GM19463 (cell line): Measurements from ENCODE around the gene PTPRF.

Experiments
- ATAC-seq: cut with Tn5 transposase; IDR thresholded peaks from one replicate; pipeline ENCODE4 v1.9.1; 2021; ENCODE audit warnings: mild to moderate bottlenecking, moderate library complexity; ENCODE audit not compliant: unreplicated experiment

PTPRF gene

DNA sequence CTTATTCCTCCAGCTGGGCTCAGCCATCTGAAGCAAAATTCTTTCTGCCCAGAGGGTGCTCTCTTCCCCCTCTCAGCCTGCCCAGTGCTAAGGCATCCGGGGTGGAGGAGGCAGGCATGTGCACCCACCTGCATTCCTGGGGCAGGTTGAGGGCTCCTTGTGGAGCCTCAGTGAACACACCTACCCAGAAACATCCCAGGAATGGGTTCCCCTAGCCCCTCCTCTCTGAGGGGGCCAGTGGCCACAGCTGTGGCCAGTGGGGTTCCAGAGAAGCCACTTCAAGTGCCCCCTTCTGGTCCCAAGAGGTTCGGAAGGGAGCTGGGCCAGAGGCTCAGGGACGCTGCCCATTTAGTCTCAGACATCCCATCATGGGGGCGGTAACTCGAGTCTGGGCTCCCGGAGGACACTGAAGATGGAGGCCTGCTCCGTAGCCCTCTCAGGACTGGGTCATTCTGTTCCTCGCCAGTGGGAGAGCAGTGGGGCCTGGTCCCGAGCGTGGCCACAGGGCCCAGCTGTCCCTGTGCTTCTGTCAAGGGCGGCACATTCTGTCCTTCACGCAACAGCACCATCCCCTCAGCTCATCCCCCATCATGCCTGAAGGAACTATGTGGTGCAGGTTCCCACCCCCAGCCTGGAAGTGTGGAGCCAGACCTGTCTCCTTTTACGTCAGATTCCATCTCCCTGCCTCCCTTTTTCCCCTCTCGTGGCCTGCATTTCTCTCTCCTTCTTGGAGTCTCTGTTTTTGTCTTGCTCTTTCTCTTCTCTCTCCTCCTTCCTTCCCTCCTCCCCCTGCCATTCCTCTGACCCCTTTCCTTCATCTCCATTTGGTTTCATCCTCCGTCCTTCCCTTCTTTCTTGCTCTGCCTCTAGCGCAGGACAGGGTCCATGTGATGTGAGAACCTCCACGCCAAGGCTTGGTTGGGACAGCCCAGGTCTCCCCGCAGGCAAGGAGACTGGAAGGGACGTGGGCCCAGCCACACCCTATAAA lies 69.6 kb downstream of the PTPRF start:
- no peak for ATAC-seq

DNA sequence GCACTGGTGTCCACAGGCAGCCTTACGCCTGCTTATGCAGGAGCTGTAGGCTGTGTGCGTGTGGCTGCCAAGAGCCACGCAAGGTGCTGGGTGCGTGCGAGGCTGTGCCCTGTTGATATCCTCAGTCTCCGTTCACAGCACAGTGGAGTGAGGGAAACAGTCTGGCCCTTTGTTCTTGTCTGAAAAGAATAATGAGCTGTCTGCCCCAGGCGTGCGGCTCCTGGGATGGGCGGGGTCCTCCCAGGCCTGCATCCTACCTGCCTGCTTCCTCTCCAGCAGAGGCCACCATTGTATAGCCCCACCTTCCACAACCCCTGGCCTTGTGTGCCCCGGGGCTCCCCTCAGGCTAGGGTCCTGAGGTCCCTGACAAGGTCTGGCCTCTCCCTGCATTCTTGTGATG lies 72.3 kb downstream of the PTPRF start:
- no peak for ATAC-seq

DNA sequence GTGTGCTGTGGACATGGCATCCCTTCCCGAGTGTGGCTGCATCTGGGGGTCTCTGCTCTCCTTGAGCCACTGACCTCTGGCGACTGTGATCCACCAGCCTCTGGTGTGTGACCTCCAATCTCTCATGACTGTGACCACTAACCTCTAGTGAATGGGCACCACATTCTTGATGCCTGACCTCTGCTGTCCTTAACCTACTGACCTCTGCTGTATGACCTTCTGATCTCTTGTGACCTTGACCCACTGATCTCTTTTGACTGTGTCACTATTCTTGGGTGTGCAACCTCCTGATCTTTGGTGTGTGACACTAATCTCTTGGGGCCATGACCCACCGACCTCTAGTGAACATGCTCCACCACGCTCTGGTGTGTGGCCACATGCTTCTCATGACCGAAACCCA lies 73.5 kb downstream of the PTPRF start:
- no peak for ATAC-seq

DNA sequence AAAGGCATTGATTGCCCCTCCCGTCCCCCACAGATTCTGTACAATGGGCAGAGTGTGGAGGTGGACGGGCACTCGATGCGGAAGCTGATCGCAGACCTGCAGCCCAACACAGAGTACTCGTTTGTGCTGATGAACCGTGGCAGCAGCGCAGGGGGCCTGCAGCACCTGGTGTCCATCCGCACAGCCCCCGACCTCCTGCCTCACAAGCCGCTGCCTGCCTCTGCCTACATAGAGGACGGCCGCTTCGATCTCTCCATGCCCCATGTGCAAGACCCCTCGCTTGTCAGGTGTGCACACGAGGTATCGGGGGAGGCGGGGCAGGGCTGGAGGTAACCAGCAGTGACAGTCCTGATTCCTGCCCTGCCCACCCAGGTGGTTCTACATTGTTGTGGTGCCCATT lies 74.5 kb downstream of the PTPRF start:
- ATAC-seq, result no peak

DNA sequence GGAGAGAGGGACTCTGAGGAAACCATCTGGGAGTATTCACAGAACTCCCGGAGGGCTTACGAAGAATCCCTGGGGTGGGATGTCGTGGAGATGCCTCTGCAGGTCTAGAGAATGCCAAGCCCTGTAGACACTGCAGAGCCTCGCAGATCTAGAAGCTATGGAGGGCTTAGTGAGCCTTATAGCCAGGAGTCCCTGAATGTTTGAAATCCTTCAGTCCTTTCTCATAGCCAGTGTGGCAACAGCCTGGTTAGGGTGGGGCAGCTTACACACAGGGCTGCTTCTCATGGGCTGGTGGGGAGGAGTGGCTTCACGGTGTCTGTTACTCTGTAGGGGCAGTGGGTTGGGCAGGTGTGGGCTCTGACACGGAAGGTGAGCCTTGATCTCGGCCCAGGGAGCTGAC lies 75.1 kb downstream of the PTPRF start:
- no peak for ATAC-seq

DNA sequence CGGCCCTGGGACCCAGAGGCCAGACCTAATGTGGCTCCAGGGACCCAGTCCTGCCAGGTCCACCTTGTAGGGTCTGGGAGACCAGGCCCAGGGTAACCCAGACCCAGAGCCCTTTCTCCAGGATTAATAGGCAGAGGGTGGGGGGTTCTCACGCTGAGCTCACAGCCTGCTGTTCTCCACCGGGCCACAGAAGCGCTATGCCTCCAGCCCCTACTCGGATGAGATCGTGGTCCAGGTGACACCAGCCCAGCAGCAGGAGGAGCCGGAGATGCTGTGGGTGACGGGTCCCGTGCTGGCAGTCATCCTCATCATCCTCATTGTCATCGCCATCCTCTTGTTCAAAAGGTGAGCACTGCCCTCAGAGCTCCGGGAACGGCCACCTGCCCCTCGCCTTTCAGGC lies 75.9 kb downstream of the PTPRF start:
- no peak for ATAC-seq

DNA sequence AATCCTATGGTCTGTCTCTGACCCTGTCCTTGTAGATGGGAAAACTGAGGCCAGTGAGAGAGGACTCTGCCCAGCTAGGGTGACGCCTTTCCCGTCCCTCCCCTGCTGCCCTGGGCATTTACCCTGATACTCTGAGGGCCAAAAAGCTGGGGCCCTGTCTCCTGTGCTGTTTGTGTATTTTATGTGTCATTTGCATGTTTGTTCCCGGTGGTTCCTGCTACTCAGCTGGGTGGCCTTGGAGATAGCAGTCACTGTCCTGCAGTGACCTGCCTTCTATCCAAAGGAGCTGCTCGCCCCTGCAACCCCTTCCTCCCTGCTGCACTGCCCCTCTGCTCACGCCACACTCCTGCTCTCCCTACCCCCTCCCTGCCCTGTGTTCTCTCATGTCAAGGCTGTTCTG lies 78.1 kb downstream of the PTPRF start:
- ATAC-seq, result no peak

DNA sequence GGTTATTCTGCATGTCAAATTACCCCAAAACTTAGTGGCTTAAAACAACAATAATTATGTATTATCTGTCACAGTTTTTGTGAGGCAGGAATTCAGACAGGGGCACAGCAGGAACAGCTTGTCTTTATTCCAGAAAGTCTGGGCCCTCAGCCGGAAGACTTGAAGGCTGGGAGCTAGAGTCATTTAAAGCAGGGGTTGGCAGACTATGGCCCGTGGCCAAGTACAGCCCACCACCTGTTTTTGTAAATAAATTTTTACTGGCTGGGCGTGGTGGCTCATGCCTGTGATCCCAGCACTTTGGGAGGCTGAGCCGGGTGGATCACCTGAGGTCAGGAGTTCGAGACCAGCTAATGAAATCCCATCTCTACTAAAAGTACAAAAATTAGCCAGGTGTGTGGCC lies 79.7 kb downstream of the PTPRF start:
- ATAC-seq, result no peak

DNA sequence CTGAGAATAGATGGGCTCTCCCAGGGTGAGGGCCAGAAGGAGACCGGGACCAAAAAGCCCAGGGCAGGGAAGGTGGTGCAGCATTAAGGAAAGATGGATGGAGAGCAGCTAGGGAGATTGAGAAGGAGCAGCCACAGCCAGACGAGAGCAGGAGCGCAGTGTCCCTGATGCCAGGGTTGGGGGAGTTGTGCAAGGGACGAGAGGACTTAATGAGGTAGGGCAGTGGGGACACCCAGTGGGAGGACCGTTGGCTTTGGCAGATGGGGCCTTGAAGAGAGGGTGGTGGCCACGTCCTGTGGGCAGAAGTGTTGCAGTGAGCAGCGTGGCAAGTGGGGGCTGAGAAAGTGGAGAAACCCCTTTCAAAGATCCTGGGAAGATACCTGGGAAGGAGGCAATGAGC lies 81.3 kb downstream of the PTPRF start:
- no peak for ATAC-seq

DNA sequence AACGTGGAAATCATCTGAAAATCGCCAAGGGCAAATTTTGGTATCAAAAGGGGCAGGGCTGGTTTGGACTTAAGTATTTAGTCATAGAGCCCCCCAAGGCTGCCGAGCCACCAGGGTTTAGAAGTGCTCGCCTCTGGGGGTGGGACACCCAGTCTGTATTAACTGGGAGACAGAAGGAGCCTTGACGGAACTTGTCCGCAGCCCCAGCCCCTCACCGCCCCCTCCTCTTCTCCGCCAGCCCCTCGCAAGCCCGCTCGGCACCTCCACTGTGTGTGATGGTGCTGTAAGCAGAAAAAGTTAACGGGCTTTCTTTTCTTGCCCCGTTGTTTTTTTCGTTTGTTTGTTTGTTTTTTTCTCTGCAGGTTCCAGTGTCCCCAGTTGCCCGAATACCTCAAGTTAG lies 81.7 kb downstream of the PTPRF start:
- no peak for ATAC-seq

DNA sequence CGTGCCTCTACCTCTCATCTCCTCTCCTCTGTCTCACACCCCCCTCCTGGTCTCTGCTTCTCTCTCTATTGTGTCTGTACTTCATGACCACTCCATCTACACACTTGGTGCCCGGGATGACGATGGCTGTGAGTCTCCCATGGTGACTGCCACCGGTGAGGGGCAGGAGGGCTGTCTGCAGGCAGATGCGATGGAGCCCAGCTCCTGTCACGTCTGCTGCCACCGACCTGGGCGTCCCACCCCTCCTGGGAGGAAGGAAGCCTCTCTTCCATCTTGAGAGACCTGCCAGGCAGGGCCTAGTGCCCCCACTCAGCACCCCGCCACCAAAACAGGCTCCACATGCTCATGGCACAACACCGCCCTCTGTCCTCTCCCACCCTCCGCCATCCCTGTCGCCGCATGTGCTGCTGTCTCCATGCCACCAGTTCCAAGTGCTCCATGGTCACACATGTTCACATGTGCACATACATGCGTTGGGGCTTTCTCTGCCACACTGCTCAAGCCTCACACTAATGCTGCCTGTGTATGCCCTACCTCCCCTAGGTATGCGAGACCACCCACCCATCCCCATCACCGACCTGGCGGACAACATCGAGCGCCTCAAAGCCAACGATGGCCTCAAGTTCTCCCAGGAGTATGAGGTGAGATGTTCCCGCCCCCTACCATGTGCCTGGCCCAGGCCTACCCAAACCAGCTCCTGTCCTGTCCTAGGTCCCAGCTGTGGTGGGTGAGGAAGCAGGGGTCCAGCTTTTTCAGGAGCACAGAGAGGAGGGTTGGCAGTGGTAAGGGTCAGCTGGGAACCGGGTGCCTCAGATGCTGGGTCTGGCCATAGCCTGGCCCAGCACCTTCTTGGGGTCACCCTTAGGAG lies 82.6 kb downstream of the PTPRF start:
- no peak for ATAC-seq

DNA sequence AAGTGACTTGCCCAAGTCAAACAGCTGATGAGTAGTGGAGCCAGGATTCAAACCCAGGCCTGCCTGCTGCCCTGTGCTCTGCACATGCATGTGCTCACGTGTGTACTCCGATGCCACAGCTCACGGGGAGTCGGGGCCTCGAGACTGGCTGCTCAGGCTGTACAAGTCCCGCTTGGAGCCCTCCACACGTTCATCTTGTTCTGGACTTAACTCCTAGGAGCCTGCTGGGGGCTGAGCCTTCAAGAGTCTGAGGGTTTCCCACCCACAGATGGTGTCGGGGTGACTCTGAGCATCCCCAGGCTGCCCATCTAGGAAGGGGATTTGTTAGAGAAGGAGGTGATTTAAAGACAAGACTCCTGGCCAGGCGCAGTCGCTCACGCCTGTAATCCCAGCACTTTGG lies 83.5 kb downstream of the PTPRF start:
- ATAC-seq, result no peak

DNA sequence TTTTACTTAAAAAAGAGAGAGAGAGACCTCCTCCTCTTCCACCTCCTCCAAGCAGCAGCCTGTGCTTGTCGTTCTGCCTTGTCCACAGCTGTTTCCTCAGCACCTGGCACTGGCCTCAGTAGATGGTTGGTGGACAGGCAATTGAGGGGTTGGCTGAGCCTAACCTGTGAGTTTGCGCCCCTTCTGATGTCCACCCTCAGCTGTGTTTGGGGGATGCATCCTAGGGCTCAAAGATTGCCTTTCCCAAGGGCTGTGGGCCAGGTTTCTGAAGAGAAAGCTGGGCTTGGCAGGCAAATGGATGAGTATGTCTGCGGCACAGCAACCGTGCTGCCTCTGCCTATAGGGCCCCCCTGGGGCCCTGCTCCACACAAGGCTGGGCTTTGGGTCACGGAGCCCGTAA lies 84.2 kb downstream of the PTPRF start:
- no peak for ATAC-seq

DNA sequence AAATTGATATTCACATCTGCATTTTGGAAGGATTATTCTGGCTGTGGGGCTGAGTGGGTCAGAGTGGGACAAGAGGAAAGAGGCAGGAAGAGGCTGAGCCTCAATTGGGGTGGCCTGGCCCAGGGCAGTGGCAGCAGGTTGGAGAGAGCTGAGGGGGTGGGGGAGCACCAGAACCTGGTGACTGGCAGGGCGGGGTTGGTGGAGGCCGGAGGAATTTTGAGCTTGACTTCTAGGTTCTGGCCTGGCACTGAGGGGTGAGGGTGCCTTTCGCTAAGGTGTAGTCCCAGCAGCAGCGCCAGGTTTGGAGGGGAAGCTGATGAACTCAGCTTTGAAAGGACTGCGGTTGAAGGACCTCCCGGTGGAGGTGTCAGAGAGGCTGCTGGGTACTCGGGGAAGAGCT lies 85.7 kb downstream of the PTPRF start:
- ATAC-seq, result no peak

DNA sequence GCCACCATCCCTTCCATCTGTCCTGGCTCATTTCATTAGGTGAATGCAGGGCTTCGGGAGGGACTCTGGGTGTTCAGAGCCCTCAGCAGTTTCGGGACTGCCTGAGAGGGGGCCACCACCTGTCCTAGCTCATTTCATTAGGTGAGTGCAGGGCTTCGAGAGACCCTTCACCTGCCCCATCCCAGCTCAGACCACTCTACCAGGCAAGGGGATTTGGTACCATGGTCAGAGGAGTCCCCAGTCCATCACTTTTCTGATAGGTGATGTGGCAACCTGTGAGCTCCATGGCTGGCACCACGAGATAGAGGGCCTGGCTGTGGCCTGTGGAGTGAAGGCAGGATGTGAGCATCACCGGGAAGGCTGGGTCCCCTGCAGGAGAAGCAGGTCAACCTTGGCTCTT lies 86.3 kb downstream of the PTPRF start:
- ATAC-seq, result no peak

DNA sequence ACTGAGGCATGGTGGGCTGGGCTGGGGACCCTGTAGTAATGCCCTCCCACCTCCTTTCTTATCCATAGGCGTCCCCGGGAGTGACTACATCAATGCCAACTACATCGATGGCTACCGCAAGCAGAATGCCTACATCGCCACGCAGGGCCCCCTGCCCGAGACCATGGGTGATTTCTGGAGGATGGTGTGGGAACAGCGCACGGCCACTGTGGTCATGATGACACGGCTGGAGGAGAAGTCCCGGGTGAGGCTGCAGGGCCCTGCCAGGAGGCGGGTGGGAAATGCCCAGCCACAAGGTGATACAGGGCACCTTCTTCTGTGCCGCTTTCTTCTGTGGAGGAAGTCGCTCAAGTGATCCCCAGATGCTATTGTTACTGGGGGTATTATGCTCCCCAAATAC lies 87.0 kb downstream of the PTPRF start:
- no peak for ATAC-seq

DNA sequence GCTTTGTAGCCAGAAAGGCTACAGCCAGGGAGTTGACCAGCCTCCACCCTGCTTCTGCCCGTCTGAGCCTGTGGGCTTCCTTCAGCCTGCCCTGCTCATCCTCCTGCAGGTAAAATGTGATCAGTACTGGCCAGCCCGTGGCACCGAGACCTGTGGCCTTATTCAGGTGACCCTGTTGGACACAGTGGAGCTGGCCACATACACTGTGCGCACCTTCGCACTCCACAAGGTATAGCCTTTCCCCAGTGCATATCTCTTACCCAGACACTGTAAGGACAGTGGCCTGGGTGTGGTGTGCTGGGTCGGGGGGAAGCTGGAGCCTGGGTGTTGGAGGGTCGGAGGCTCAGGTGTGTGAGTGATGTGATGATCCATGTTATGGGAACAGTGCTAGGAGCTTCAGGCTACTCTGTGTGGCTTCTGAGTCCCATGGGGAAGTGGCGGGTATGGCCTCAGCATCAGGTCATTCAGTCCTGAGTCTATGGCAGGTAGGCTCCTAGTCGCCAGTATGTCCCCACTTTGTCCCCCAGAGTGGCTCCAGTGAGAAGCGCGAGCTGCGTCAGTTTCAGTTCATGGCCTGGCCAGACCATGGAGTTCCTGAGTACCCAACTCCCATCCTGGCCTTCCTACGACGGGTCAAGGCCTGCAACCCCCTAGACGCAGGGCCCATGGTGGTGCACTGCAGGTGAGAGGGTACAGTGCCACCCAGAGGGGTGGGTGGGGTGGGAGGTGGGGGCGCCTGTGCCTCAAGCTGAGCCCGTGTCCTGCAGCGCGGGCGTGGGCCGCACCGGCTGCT lies 88.0 kb downstream of the PTPRF start:
- no peak for ATAC-seq

DNA sequence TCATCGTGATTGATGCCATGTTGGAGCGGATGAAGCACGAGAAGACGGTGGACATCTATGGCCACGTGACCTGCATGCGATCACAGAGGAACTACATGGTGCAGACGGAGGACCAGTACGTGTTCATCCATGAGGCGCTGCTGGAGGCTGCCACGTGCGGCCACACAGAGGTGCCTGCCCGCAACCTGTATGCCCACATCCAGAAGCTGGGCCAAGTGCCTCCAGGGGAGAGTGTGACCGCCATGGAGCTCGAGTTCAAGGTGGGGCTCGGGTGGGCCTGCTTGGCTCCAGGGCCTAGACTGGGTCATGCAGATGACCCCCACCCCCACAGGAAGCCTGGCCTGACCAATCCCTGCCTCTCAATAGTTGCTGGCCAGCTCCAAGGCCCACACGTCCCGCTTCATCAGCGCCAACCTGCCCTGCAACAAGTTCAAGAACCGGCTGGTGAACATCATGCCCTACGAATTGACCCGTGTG lies 88.7 kb downstream of the PTPRF start:
- no peak for ATAC-seq

DNA sequence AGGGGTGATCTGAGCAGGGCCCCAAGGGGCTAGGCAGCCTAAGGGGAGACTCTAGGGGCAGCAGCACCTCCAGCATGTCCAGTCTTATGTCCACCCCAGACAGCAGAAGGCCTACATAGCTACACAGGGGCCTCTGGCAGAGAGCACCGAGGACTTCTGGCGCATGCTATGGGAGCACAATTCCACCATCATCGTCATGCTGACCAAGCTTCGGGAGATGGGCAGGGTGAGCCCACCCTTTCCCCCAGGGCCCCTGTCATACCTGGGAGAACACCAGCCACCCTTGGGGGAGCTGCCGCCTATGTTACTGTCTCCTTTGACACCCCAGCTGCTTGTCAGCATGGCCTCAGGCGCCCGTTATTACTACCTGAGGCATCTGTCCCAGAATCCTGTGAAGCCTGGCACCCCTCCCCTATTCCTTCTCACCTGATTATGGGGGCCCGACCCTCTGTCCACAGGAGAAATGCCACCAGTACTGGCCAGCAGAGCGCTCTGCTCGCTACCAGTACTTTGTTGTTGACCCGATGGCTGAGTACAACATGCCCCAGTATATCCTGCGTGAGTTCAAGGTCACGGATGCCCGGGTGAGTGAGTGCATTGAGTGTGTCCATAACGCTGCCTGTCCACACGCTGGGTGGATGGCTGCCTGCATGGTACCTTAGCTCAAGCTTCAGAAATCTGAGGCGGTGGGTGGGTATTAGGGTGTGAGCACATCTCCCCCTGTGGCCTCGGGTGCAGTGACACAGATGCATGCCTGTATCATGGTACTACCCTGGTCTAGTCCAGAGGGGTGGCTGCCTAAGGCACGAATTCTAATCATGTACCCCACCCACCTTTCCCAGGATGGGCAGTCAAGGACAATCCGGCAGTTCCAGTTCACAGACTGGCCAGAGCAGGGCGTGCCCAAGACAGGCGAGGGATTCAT lies 89.6 kb downstream of the PTPRF start:
- no peak for ATAC-seq

DNA sequence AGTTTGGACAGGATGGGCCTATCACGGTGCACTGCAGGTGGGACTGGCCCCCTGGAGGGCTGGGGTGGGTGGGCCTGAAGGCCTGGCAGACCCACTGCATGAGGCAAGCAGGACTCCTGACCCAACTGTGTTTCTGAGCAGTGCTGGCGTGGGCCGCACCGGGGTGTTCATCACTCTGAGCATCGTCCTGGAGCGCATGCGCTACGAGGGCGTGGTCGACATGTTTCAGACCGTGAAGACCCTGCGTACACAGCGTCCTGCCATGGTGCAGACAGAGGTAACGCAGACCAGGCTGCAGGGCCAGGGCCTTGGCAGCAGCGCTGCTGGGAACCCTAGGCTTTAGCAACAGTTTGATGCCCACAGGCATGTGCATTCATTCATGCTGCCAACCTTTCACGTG lies 90.3 kb downstream of the PTPRF start:
- ATAC-seq, result no peak
